ENCODE data around the gene ELOVL1.

Gene ELOVL1

DNA sequence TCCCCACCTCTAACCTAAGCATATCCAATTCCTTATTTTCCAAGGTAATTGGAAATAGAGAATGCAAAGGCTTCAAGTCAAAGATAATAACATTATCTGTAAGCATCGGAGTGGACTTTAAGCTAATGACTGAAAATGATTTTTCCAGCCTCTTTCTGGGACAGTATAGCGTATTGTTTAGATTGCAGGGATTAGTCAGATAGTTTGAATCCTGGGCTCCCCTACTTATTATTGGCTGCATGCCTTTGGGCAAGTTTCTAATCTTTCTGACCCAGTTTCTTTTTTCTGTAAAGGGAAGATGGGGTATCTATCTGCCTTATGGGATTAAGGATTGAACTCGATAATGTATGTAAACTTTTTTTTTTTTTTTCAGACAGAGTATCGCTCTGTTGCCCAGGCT lies 10.6 kb downstream of the ELOVL1 start:
- DNase-seq (ENCODE audit: low read depth, low spot score): no peak
- in situ Hi-C loops (cut with HindIII; ENCODE audit: low sequenced_read_pairs): no loop called here
- TF ChIP-seq, protein P1, sequence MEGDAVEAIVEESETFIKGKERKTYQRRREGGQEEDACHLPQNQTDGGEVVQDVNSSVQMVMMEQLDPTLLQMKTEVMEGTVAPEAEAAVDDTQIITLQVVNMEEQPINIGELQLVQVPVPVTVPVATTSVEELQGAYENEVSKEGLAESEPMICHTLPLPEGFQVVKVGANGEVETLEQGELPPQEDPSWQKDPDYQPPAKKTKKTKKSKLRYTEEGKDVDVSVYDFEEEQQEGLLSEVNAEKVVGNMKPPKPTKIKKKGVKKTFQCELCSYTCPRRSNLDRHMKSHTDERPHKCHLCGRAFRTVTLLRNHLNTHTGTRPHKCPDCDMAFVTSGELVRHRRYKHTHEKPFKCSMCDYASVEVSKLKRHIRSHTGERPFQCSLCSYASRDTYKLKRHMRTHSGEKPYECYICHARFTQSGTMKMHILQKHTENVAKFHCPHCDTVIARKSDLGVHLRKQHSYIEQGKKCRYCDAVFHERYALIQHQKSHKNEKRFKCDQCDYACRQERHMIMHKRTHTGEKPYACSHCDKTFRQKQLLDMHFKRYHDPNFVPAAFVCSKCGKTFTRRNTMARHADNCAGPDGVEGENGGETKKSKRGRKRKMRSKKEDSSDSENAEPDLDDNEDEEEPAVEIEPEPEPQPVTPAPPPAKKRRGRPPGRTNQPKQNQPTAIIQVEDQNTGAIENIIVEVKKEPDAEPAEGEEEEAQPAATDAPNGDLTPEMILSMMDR (IDR thresholded peaks at IDR 0.05; ENCODE audit: low read depth, low read length): no peak

GRCh38 chr1:43354936-43355335 lies 12.9 kb downstream of the ELOVL1 start:
- TF ChIP-seq, protein P1 (IDR thresholded peaks at IDR 0.05; ENCODE audit: low read depth, low read length): no peak
- in situ Hi-C loops (cut with HindIII; ENCODE audit: low sequenced_read_pairs): no loop called here
- DNase-seq (ENCODE audit: low read depth, low spot score): peak; percentile 26
- H3K4me3 ChIP-seq (ENCODE audit: low read depth, low read length): no peak overlapping the region

More for the DNA sequence above, 10.6 kb downstream of the ELOVL1 start:
- H3K4me3 ChIP-seq (ENCODE audit: low read depth, low read length): no peak overlapping the region

DNA sequence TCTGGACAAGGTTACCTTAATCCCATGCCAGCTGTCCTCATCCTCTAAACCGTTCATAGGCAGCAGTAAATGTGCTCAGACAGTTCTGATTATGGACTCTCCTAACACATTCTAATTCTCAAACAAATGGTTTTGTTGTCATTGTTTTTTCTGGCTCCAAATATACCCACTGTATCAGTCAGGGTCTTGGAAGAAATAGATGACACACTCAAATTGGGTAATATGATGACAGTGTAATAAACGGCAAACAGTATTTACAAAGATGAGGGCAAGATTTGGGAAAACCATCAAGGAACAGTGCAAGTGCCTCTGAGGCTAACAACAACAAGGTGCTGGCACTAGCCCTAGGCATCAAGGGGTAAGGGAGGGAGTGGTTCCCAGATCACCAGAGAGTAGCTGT lies 13.3 kb downstream of the ELOVL1 start:
- TF ChIP-seq, protein P1 (IDR thresholded peaks at IDR 0.05; ENCODE audit: low read depth, low read length): no peak
- no peak overlapping the region for H3K4me3 ChIP-seq (ENCODE audit: low read depth, low read length)
- in situ Hi-C loops (cut with HindIII; ENCODE audit: low sequenced_read_pairs): no loop called here
- no peak for DNase-seq (ENCODE audit: low read depth, low spot score)

- in situ Hi-C loops (cut with HindIII; ENCODE audit: low sequenced_read_pairs): no loop called here
- H3K4me3 ChIP-seq (ENCODE audit: low read depth, low read length): no peak overlapping the region
- DNase-seq (ENCODE audit: low read depth, low spot score): no peak
- TF ChIP-seq, protein P1 (IDR thresholded peaks at IDR 0.05; ENCODE audit: low read depth, low read length): no peak
These were observed 14.9 kb downstream of the ELOVL1 start for GRCh38 chr1:43352881-43353280.

GRCh38 chr1:43352351-43352705 lies 15.5 kb downstream of the ELOVL1 start:
- in situ Hi-C loops (cut with HindIII; ENCODE audit: low sequenced_read_pairs): no loop called here
- H3K4me3 ChIP-seq (ENCODE audit: low read depth, low read length): no peak overlapping the region
- TF ChIP-seq, protein P1 (IDR thresholded peaks at IDR 0.05; ENCODE audit: low read depth, low read length): no peak
- no peak for DNase-seq (ENCODE audit: low read depth, low spot score)

DNA sequence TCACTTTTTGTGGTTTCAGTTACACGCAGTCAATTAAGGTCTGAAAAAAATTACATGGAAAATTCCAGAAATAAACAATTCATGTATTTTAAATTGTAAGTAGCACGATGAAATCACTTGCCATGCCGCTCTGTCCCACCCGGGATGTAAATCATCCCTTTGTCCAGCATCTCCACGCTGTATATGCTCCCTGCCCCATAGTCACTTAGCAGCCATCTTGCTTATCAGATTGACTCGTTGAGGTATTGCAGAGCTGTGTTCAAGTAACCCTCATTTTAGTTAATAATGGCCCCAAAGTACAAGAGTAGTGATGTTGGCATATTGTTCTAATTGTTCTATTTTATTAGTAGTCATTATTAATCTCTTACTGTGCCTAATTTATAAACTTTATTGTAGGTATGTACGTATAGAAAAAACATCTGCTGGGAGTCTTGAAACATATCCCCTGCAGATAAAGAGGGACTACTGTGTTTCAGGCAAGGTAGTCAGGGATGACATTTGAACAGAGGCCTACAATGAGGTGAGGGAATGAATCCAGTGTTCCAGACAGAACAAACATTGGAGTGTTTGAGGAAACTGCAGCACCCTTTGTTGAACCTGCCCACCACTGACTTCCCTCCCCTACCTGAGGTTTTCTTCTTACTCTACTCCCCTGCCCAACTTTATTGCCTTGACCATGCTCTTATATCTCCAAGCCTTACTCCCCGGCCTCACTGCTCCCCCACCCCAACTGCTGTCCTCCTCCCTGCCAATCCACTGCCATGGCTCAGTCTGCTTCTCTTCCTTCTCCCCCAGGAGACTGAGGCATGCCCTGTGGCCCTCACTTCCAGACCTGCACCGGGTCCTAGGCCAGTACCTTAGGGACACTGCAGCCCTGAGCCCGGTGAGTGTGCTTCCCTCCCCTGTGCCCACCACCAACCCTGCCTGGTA lies 16.1 kb downstream of the ELOVL1 start:
- TF ChIP-seq, protein P1 (IDR thresholded peaks at IDR 0.05; ENCODE audit: low read depth, low read length): no peak
- in situ Hi-C loops (cut with HindIII; ENCODE audit: low sequenced_read_pairs): no loop called here
- no peak overlapping the region for H3K4me3 ChIP-seq (ENCODE audit: low read depth, low read length)
- no peak for DNase-seq (ENCODE audit: low read depth, low spot score)

Data from astrocyte of the spinal cord (primary cell).